Measurements from ENCODE around the gene METRNL.

Gene METRNL

GRCh38 chr17:83055911-83056582 lies 23.4 kb upstream of the METRNL start:
- Histone ChIP-seq H3K36me3 (ENCODE audit: insufficient read depth, low read length) (no peaks in the 10 kb centered on the region), H3K27ac (ENCODE audit: low read depth, low read length, poor library complexity, severe bottlenecking) (no peak overlapping the region), H4K20me1 (ENCODE audit: insufficient read depth, low read length) (no peaks in the 10 kb centered on the region), H3K27me3 (ENCODE audit: insufficient read depth, low read length) (no peaks in the 10 kb centered on the region; the same call in 1 of the 2 replicates), H3K4me2 (ENCODE audit: low read length) (no peak overlapping the region), H3K9ac (ENCODE audit: low read length) (no peak overlapping the region), H2AFZ (ENCODE audit: low read length) (no peak overlapping the region), H3K9me3 (ENCODE audit: low read length) (no peaks in the 10 kb centered on the region), H3F3A (ENCODE audit: insufficient read depth, low read length) (no peaks in the 10 kb centered on the region), H3K9me2 (ENCODE audit: low read depth, low read length) (no peaks in the 10 kb centered on the region), H3K4me3 (ENCODE audit: low read depth, low read length, poor library complexity, severe bottlenecking) (no peak overlapping the region), H3K79me2 (ENCODE audit: insufficient read depth, low read length) (no peaks in the 10 kb centered on the region), H3K4me1 (ENCODE audit: insufficient read depth, low read length, severe bottlenecking) (peaks cover 17% of the 10 kb centered on the region)
- no peak for TF ChIP-seq CTCF (IDR thresholded peaks at IDR 0.05; ENCODE audit: low read length)
- TF ChIP-seq EZH2 (IDR thresholded peaks at IDR 0.05; ENCODE audit: borderline replicate concordance, low read length), result no peak

- no peaks in the 10 kb centered on the region for H3F3A ChIP-seq (ENCODE audit: insufficient read depth, low read length)
- no peak overlapping the region for H3K9ac ChIP-seq (ENCODE audit: low read length)
- H3K27me3 ChIP-seq (ENCODE audit: insufficient read depth, low read length), result no peaks in the 10 kb centered on the region; the same call in 1 of the 2 replicates
- H3K4me1 ChIP-seq (ENCODE audit: insufficient read depth, low read length, severe bottlenecking), result peaks cover 17% of the 10 kb centered on the region
- no peak overlapping the region for H3K4me3 ChIP-seq (ENCODE audit: low read depth, low read length, poor library complexity, severe bottlenecking)
- H3K79me2 ChIP-seq (ENCODE audit: insufficient read depth, low read length), result no peaks in the 10 kb centered on the region
- TF ChIP-seq EZH2 (IDR thresholded peaks at IDR 0.05; ENCODE audit: borderline replicate concordance, low read length) (no peak), CTCF (IDR thresholded peaks at IDR 0.05; ENCODE audit: low read length) (no peak)
- H3K4me2 ChIP-seq (ENCODE audit: low read length), result no peak overlapping the region
- no peaks in the 10 kb centered on the region for H3K9me3 ChIP-seq (ENCODE audit: low read length)
- no peaks in the 10 kb centered on the region for H3K9me2 ChIP-seq (ENCODE audit: low read depth, low read length)
- H4K20me1 ChIP-seq (ENCODE audit: insufficient read depth, low read length), result no peaks in the 10 kb centered on the region
- H3K27ac ChIP-seq (ENCODE audit: low read depth, low read length, poor library complexity, severe bottlenecking), result no peak overlapping the region
- H3K36me3 ChIP-seq (ENCODE audit: insufficient read depth, low read length), result no peaks in the 10 kb centered on the region
- H2AFZ ChIP-seq (ENCODE audit: low read length), result no peak overlapping the region
Observed at GRCh38 chr17:83056583-83057396, 22.6 kb upstream of the METRNL start.

GRCh38 chr17:83057397-83057761 lies 22.0 kb upstream of the METRNL start:
- Histone ChIP-seq H3K79me2 (ENCODE audit: insufficient read depth, low read length) (no peaks in the 10 kb centered on the region), H3K4me2 (ENCODE audit: low read length) (no peak overlapping the region), H3K4me3 (ENCODE audit: low read depth, low read length, poor library complexity, severe bottlenecking) (no peak overlapping the region), H3K36me3 (ENCODE audit: insufficient read depth, low read length) (no peaks in the 10 kb centered on the region), H3F3A (ENCODE audit: insufficient read depth, low read length) (no peaks in the 10 kb centered on the region), H3K4me1 (ENCODE audit: insufficient read depth, low read length, severe bottlenecking) (peaks cover 12% of the 10 kb centered on the region), H3K27ac (ENCODE audit: low read depth, low read length, poor library complexity, severe bottlenecking) (no peak overlapping the region), H2AFZ (ENCODE audit: low read length) (no peak overlapping the region), H3K9me2 (ENCODE audit: low read depth, low read length) (no peaks in the 10 kb centered on the region), H3K27me3 (ENCODE audit: insufficient read depth, low read length) (no peaks in the 10 kb centered on the region; the same call in 1 of the 2 replicates), H3K9ac (ENCODE audit: low read length) (no peak overlapping the region), H4K20me1 (ENCODE audit: insufficient read depth, low read length) (no peaks in the 10 kb centered on the region), H3K9me3 (ENCODE audit: low read length) (no peaks in the 10 kb centered on the region)
- TF ChIP-seq CTCF (IDR thresholded peaks at IDR 0.05; ENCODE audit: low read length) (no peak), EZH2 (IDR thresholded peaks at IDR 0.05; ENCODE audit: borderline replicate concordance, low read length) (no peak)

All from OCI-LY1 (cell line).